GM19035 (cell line): ENCODE results near the gene ZBTB9.
"Not testable (repeated sequence)": the region's sequence is repeated elsewhere in the genome, so short reads cannot be mapped to it uniquely, and the experiment has no call there.

Source experiments
- ATAC-seq: cut with Tn5 transposase; IDR thresholded peaks from one replicate; pipeline ENCODE4 v1.9.1; 2021; ENCODE audit not compliant: unreplicated experiment

ZBTB9 gene

DNA sequence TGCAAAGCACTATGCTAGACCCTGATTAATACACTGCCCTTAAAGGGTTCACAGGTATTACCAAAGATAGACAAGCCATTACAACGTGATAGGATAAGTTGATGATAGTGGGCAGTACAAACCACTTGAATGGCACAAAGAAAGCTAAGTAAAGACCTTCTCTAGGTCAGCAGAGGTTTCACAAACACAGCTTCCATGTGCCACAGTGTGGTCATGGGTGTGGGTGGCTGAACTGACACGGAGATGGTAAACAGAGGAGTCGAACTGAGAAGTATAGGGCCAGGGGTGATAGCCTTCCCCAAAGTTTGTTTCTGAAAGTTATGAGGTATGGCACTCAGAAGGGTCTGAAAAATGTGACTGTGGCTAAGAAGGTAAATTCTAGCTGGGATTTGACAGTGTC is 4.3 kb downstream of the ZBTB9 start:
- no peak for ATAC-seq

DNA sequence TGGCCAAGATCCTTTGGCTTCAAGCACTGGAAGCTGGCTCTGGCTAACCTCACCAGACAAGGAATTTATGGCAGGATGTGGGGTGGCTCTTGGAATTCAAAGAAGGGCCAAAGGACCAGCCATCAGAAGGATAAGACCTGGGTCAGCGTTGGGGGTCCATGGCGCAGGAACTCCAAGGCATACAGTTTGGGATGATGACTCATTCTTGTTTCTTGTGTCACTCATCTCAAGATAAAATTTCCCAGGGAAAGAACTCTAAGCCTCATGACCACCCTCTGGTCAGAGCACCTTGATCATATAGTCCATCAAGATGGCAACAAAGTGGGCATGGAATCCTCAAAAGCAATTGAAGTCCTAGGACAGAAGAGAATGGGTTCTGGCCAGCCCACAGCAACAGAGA is 4.8 kb downstream of the ZBTB9 start:
- no peak for ATAC-seq

GRCh38 chr6:33466075-33466735 is 11.8 kb downstream of the ZBTB9 start:
- ATAC-seq, result no peak

DNA sequence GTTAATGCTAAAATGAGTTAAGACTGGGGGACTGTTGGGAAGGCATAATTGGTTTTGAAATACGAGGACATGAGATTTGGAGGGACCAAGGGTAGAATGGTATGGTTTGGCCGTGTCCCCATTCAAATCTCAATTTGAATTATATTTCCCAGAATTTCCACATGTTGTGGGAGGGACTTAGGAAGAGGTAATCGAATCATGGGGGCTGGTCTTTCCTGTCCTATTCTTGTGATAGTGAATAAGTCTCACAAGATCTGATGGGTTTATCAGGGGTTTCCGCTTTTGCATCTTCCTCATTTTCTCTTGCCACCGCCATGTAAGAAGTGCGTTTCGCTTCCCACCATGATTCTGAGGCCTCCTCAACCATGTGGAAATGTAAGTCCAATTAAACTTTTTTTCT is 12.7 kb downstream of the ZBTB9 start:
- no peak for ATAC-seq

GRCh38 chr6:33469661-33470060 is 15.3 kb downstream of the ZBTB9 start:
- ATAC-seq, result no peak

DNA sequence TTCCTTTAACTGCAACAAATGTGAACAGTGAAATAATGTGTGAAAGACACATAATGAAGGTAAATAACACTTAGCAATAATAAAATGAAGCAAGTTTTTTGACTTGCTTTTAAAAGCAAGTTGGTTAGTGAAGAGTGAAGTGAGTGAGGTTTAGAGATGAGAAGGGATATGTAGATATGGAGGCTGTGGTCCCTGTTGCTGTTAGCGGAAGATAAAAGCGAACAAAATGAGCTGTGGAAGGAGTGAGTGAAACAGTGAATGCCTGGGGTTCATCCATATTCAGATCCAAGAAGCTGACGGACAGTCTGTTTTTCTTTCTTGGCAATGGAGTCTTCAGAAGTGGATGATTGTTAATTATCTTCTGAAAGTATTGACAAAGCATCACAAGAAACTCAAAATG is 23.5 kb downstream of the ZBTB9 start:
- ATAC-seq, result no peak

DNA sequence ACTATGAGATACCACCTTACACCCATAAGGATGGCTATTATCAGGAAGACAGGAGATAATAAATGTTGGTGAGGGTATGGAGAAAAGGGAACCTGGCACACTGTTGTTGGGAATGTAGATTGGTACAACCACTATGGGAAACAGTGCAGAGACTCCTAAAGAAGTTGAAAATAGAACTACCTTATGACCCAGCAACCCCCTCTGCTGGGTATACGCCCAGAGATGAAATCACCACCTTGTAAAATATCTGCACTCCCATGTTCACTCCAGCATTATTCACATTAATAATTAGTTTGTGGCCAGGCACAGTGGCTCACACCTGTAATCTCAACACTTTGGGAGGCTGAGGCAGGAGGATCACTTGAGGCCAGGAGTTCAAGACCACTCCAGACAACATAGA is 26.8 kb downstream of the ZBTB9 start:
- no peak for ATAC-seq

DNA sequence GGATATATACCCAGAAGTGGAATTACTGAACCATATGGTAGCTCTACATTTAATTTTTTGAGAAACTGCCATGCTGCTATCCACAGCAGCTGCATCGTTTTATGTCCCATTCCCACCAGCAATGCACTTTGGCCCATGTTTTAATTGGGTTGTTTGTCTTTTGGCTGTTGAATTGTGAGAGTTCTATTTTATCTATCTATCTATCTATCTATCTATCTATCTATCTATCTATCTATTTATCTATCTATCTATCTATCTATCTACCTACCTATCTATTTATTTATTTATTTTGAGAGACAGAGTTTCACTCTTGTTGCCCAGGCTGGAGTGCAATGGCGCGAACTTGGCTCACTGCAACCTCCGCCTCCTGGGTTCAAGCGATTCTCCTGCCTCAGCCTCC is 28.2 kb downstream of the ZBTB9 start:
- ATAC-seq, result not testable (repeated sequence)

DNA sequence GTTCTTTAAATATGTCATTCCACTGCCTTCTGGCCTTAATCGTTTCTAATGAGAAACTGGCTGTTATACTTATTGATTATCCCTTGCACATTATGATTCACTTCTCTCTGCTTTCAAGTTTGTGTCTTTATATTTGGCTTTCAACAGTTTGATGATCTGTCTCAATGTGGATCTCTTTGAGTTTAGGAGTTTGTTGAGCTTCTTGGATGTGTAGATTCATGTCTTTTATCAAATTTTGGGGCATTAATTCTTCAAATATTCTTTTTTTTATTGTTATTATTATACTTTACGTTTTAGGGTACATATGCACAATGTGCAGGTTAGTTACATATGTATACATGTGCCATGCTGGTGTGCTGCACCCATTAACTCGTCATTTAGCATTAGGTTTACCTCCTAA is 29.3 kb downstream of the ZBTB9 start:
- ATAC-seq, result no peak

DNA sequence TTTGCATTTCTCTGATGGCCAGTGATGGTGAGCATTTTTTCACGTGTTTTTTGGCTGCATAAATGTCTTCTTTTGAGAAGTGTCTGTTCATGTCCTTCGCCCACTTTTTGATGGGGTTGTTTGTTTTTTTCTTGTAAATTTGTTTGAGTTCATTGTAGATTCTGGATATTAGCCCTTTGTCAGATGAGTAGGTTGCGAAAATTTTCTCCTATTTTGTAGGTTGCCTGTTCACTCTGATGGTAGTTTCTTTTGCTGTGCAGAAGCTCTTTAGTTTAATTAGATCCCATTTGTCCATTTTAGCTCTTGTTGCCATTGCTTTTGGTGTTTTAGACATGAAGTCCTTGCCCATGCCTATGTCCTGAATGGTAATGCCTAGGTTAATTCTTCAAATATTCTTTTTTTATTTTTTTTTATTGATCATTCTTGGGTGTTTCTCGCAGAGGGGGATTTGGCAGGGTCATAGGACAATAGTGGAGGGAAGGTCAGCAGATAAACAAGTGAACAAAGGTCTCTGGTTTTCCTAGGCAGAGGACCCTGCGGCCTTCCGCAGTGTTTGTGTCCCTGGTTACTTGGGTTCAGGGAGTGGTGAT is 30.4 kb downstream of the ZBTB9 start:
- ATAC-seq, result not testable (repeated sequence)

GRCh38 chr6:33485680-33486079 is 31.3 kb downstream of the ZBTB9 start:
- not testable (repeated sequence) for ATAC-seq

GRCh38 chr6:33488339-33488738 is 34.0 kb downstream of the ZBTB9 start:
- no peak for ATAC-seq

DNA sequence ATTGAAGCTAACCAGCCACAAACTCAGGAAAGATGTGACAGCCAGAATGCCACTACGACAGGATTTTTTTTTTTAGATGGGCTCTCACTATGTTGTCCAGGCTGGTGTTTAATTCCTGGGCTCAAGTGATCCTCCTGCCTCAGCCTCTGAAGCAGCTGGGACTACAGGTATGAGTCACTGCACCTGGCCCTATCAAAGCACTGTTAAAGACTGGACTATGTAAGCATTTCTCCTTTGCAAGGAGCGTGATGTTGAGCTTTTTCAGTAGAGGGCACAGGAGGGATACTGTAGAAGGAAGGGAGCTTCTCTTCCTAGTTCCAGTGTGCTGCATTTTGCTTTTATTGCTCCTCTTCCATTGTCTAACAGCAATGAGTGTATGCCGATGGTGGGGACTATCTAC is 35.8 kb downstream of the ZBTB9 start:
- no peak for ATAC-seq

DNA sequence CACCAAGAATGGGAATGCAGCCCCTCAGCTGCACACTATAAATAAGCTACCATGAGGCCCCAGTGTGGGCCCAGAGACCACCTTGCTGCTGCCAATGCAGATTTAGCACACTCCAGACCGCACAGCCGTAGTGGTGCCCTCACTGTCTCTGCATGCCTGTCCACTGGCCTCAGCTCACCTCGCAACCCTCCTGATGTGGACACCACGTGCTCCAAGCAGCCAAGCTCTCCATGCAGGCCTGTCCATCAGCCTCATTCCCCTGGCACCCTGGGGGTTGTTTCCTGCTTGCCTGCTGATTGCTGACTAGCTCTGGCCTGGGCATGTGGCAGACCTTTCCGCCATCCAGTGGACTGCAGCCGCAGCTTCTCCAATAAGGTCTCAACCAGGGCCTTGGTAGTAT is 36.2 kb downstream of the ZBTB9 start:
- no peak for ATAC-seq

- ATAC-seq, result no peak
These were observed 37.7 kb downstream of the ZBTB9 start for GRCh38 chr6:33492093-33492492.

- ATAC-seq, result no peak
These were observed 42.8 kb downstream of the ZBTB9 start for GRCh38 chr6:33497157-33497556.

- ATAC-seq, result no peak
These were observed 48.1 kb downstream of the ZBTB9 start for GRCh38 chr6:33502486-33502885.

GRCh38 chr6:33504486-33504885 is 50.1 kb downstream of the ZBTB9 start:
- no peak for ATAC-seq

- ATAC-seq, result no peak
These were observed 51.4 kb downstream of the ZBTB9 start for GRCh38 chr6:33505548-33506370.
